A673 (cell line): ENCODE measurements around the gene DAPK1.

Source experiments
- CTCF ChIP-seq: fragments of 300-800, 200-600 bp; sonication (generic); conservative IDR thresholded peaks from 2 replicates; pipeline ENCODE4 v1.5.1; 2017; ENCODE audit warnings: low read depth, mild to moderate bottlenecking, antibody characterized with exemption, low read length, moderate library complexity, mixed read lengths
- EZH2 ChIP-seq: fragments of 200-600 bp; sonication (generic); IDR thresholded peaks from 2 replicates; pipeline ENCODE4 v1.6.1; 2017; ENCODE audit warnings: borderline replicate concordance, low read depth, mild to moderate bottlenecking, mixed read lengths, antibody characterized with exemption, low read length; ENCODE audit not compliant: poor library complexity, severe bottlenecking

DNA sequence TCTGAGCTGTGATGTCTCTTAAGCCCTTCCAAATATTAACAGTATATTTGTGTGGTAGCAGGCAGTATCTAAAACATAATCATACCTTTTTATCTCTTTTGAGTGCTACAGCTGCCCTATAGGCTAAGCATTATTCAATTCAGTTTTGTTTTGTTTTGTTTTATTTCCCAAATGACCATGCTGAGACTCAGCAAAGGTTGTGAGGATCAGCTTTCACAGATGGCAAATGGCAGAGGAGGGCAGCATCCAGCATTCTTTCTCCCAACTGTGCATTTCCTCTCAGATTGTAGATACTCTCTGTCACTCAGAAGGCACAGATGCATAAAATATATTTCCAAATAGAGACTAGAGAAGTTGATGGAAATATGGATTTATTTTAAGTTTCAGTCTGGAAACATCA is 90.7 kb downstream of the DAPK1 start:
- no peak for TF ChIP-seq CTCF
- no peak for TF ChIP-seq EZH2
